Caco-2 (cell line): ENCODE measurements around the gene FAM76B. TPM values are rescaled to one million over a fixed set of nuclear protein-coding genes. Genes with fewer than 3 reads are reported as not detected.
A peak's percentile ranks its signal among the peaks of the same experiment; 100 is the strongest.

Experiments
- BruUV-seq: library from RNA; stranded (reverse); fragments of 400-500 nt; replicated peaks from 2 replicates; lab custom pipeline; 2021; lab: Mats Ljungman, UMichigan
- CTCF ChIA-PET: fragments of 300-600 bp; sonication (Branson Sonifier 250); formaldehyde crosslinking; loops from one replicate; lab custom pipeline; 2022; ENCODE audit warnings: antibody characterized with exemption; lab: Charles Lee
- POLR2A ChIA-PET: fragments of 300-600 bp; sonication (Branson Sonifier 250); formaldehyde crosslinking; loops from one replicate; lab custom pipeline; 2022; ENCODE audit warnings: antibody characterized with exemption; lab: Charles Lee
- DNase-seq, 2 experiments: peaks; one replicate each; pipeline versions ENCODE4 v3.0.0 to v3.0.0-alpha.2; 2020 to 2022
- H3K27me3 ChIP-seq: replicated peaks from 2 replicates; pipeline ENCODE4 v1.6.0; 2011; ENCODE audit warnings: low read length; ENCODE audit not compliant: control insufficient read depth, insufficient read depth
- H3K36me3 ChIP-seq: 2 replicates; pipeline ENCODE4 v1.5.1; 2011; ENCODE audit warnings: low read length; ENCODE audit not compliant: control insufficient read depth, insufficient read depth
- H3K4me1 ChIP-seq: fragments of 250-450 bp; sonication (Bioruptor Pico); 2 replicates; pipeline ENCODE4 v1.5.1; 2020; ENCODE audit warnings: mild to moderate bottlenecking
- H3K4me3 ChIP-seq: 2 replicates; pipeline ENCODE4 v1.5.1; 2011; ENCODE audit warnings: low read depth, mild to moderate bottlenecking, control low read depth, low read length
- H3K9me3 ChIP-seq: fragments of 250-450 bp; sonication (Bioruptor Pico); 2 replicates; pipeline ENCODE4 v1.5.1; 2020; ENCODE audit warnings: mild to moderate bottlenecking, moderate library complexity
- H3K27ac Mint-ChIP-seq: one replicate; pipeline ENCODE4 v1.8.0; 2022; ENCODE audit warnings: mixed read lengths; ENCODE audit not compliant: unreplicated experiment
- H3K27me3 Mint-ChIP-seq: one replicate; pipeline ENCODE4 v1.8.0; 2022; ENCODE audit warnings: mixed read lengths; ENCODE audit not compliant: insufficient read depth, unreplicated experiment
- H3K36me3 Mint-ChIP-seq: one replicate; pipeline ENCODE4 v1.8.0; 2022; ENCODE audit warnings: mild to moderate bottlenecking, mixed read lengths; ENCODE audit not compliant: insufficient read depth, unreplicated experiment
- H3K4me1 Mint-ChIP-seq: one replicate; pipeline ENCODE4 v1.8.0; 2022; ENCODE audit warnings: low read depth, mixed read lengths; ENCODE audit not compliant: unreplicated experiment
- H3K4me3 Mint-ChIP-seq: one replicate; pipeline ENCODE4 v1.8.0; 2022; ENCODE audit warnings: mild to moderate bottlenecking, moderate library complexity, mixed read lengths; ENCODE audit not compliant: unreplicated experiment
- H3K9me3 Mint-ChIP-seq: one replicate; pipeline ENCODE4 v1.8.0; 2022; ENCODE audit warnings: mixed read lengths; ENCODE audit not compliant: unreplicated experiment
- intact Hi-C: fragments of 100-400 bp; cut with micrococcal nuclease; formaldehyde crosslinking; loops from one replicate; pipeline ENCODE4 v1.10.0; 2022; ENCODE audit not compliant: unreplicated experiment
- total RNA-seq: library from RNA; stranded (reverse); gene quantifications from 2 replicates; pipeline ENCODE4 v1.2.3, GENCODE V29; 2022
- TF ChIP-seq, protein P1 (sequence below), 2 experiments: fragments of 200-600 bp in 1 of 2; IDR thresholded peaks; 1 replicate in 1 of 2; 2 replicates in 1 of 2; pipeline versions ENCODE4 v1.5.1 to v1.8.0; 2011 to 2022; ENCODE audit warnings: antibody characterized with exemption in 1 of 2, control low read depth in 1 of 2, inconsistent platforms in 1 of 2, low read depth in 1 of 2, low read length in 1 of 2, mild to moderate bottlenecking in 1 of 2, moderate library complexity in 1 of 2; ENCODE audit not compliant: insufficient read depth in 1 of 2, severe bottlenecking in 1 of 2, unreplicated experiment in 1 of 2

The FAM76B gene
- total RNA-seq, 1 experiment from 2014 or later: 61.3 TPM

DNA sequence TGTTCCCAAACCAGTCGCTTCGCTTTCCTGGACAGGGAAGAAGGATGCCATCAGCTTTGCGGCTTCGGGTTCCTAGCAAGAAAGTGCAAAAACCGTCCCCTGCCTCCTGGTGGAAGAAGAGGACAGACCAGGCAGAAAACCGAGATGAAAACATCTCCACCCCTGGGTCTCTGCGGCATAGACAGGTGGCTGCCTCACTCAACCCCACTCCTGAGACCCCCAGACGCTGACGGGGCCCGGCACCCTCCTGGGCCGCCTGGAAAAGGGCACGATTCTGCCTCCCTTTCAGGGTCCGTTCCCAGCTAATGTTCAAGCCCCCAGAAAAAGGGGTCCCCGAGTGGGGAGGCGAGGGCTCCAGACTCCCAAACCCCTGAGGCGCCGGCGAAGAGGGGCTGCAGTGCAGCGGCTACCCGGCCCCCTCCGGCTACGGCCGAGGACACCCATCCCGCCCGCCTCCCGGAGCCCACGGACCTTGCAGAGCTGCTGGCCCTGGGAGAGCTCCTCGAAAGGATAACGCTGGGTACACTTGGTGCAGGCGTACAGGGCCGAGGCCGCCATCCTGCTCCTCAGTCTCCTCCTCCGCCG is 569 bp downstream of the FAM76B start:
- Mint-ChIP-seq H3K4me3 (peak overlapping the region; percentile 72), H3K4me1 (peaks cover 23% of the 10 kb centered on the region), H3K9me3 (no peaks in the 10 kb centered on the region), H3K36me3 (peaks cover 58% of the 10 kb centered on the region), H3K27me3 (no peaks in the 10 kb centered on the region), H3K27ac (peak overlapping the region; percentile 100)
- Histone ChIP-seq H3K4me1 (peaks cover 19% of the 10 kb centered on the region; the same call in 1 of the 2 replicates), H3K36me3 (no peaks in the 10 kb centered on the region), H3K9me3 (no peaks in the 10 kb centered on the region), H3K27me3 (no peaks in the 10 kb centered on the region), H3K4me3 (peak overlapping the region; percentile 72)
- POLR2A ChIA-PET: interaction anchor here (0.6 to 3.7 kb wide), 15 partner anchors 13 to 1660 kb away, joined by 3 to 32 read pairs (median 4); partner anchors contain the start of genes CCDC82, CWC15, JRKL and KDM4D
- CTCF ChIA-PET: interaction anchor here (0.5 to 2.1 kb wide), 10 partner anchors 51 to 723 kb away, joined by 3 to 9 read pairs (median 5); partner anchors contain the start of genes CCDC82, JRKL, MAML2 and SESN3
- intact Hi-C loops: loop anchor here (1.0 to 2.0 kb wide), 5 partner anchors 454 to 956 kb away; partner anchors contain the start of genes JRKL and SESN3
- DNase-seq: peak; percentile 69 to 70
- TF ChIP-seq, protein P1, sequence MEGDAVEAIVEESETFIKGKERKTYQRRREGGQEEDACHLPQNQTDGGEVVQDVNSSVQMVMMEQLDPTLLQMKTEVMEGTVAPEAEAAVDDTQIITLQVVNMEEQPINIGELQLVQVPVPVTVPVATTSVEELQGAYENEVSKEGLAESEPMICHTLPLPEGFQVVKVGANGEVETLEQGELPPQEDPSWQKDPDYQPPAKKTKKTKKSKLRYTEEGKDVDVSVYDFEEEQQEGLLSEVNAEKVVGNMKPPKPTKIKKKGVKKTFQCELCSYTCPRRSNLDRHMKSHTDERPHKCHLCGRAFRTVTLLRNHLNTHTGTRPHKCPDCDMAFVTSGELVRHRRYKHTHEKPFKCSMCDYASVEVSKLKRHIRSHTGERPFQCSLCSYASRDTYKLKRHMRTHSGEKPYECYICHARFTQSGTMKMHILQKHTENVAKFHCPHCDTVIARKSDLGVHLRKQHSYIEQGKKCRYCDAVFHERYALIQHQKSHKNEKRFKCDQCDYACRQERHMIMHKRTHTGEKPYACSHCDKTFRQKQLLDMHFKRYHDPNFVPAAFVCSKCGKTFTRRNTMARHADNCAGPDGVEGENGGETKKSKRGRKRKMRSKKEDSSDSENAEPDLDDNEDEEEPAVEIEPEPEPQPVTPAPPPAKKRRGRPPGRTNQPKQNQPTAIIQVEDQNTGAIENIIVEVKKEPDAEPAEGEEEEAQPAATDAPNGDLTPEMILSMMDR (IDR thresholded peaks at IDR 0.05; ENCODE audit: insufficient read depth in 1 of 2, low read depth in 1 of 2, low read length in 1 of 2, severe bottlenecking in 1 of 2, unreplicated experiment in 1 of 2): peak; percentile 37 to 51
- no TSS peak for BruUV-seq

DNA sequence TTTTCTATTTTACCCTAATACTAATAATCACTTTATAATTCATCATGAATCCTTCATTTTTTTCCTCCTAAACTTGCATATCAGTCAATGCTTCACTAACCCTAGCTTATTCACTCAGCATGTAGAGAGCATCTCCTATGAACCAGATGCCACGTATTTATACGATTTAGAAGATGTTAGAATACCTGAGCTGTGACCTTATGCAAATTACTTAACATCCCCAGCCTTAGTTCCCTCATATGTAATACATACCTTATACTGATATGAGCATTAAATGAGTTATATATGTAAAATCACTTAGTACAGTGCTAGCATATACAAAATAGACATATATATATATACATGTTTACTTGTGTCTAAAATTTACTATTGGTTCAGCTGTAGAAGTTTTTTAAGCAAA is 9.0 kb downstream of the FAM76B start:
- no peaks in the 10 kb centered on the region for H3K27me3 Mint-ChIP-seq
- TF ChIP-seq, protein P1 (IDR thresholded peaks at IDR 0.05; ENCODE audit: insufficient read depth in 1 of 2, low read depth in 1 of 2, low read length in 1 of 2, severe bottlenecking in 1 of 2, unreplicated experiment in 1 of 2): no peak
- Histone ChIP-seq H3K27me3 (no peaks in the 10 kb centered on the region), H3K9me3 (no peaks in the 10 kb centered on the region), H3K4me1 (no peaks in the 10 kb centered on the region), H3K4me3 (no peak overlapping the region), H3K36me3 (peaks cover 3% of the 10 kb centered on the region; the same call in 1 of the 2 replicates)
- no peaks in the 10 kb centered on the region for H3K4me1 Mint-ChIP-seq
- intact Hi-C loops: no loop called here
- BruUV-seq: no TSS peak
- ChIA-PET POLR2A (interaction anchor here (0.7 kb wide), 1 partner anchor 11 kb away, joined by 7 read pairs; no protein-coding TSS in a partner anchor), CTCF (no interaction called here)
- no peaks in the 10 kb centered on the region for H3K9me3 Mint-ChIP-seq
- H3K36me3 Mint-ChIP-seq: peaks cover 94% of the 10 kb centered on the region
- DNase-seq: no peak
- H3K27ac Mint-ChIP-seq: no peak overlapping the region
- H3K4me3 Mint-ChIP-seq: no peak overlapping the region

DNA sequence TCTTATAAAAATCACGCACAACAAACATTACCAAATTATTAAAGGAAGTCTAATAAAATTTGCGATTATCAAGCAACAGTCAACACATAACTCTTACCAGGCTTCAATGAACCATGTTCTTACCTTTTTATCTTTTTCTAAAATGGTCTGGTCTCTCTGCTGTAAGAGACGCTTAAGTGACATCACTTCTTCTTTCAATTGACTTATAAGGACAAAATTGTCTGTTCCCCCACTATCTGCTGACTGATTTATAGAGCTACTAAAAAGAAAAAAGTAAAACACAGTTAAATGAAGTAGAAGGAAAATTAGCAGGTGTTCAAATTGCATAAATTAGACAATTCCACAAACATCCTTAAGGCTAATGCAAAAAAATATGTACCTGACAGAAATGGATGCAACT is 10.9 kb downstream of the FAM76B start:
- Mint-ChIP-seq H3K27me3 (no peaks in the 10 kb centered on the region), H3K27ac (no peak overlapping the region), H3K36me3 (peaks cover 94% of the 10 kb centered on the region), H3K4me3 (no peak overlapping the region), H3K4me1 (no peaks in the 10 kb centered on the region), H3K9me3 (no peaks in the 10 kb centered on the region)
- Histone ChIP-seq H3K36me3 (peaks cover 3% of the 10 kb centered on the region; the same call in 1 of the 2 replicates), H3K9me3 (no peaks in the 10 kb centered on the region), H3K4me3 (no peak overlapping the region), H3K27me3 (no peaks in the 10 kb centered on the region), H3K4me1 (no peaks in the 10 kb centered on the region)
- TF ChIP-seq, protein P1 (IDR thresholded peaks at IDR 0.05; ENCODE audit: insufficient read depth in 1 of 2, low read depth in 1 of 2, low read length in 1 of 2, severe bottlenecking in 1 of 2, unreplicated experiment in 1 of 2): no peak
- BruUV-seq: no TSS peak
- no peak for DNase-seq
- intact Hi-C loops: no loop called here
- ChIA-PET CTCF (no interaction called here), POLR2A (no interaction called here)
